NCI-H1694 (cell line): ENCODE data around the gene ACOT9.
A peak's percentile ranks its signal among the peaks of the same experiment; 100 is the strongest.
"Not testable (repeated sequence)": the region's sequence is repeated elsewhere in the genome, so short reads cannot be mapped to it uniquely, and the experiment has no call there.

Source experiments
- DNase-seq: peaks from one replicate; lab custom pipeline; 2025; lab: John Stamatoyannopoulos, UW

Gene ACOT9

GRCh38 chrX:23765449-23765848 is 22.4 kb upstream of the ACOT9 start:
- DNase-seq: no peak

GRCh38 chrX:23764188-23764984 is 21.3 kb upstream of the ACOT9 start:
- no peak for DNase-seq

DNA sequence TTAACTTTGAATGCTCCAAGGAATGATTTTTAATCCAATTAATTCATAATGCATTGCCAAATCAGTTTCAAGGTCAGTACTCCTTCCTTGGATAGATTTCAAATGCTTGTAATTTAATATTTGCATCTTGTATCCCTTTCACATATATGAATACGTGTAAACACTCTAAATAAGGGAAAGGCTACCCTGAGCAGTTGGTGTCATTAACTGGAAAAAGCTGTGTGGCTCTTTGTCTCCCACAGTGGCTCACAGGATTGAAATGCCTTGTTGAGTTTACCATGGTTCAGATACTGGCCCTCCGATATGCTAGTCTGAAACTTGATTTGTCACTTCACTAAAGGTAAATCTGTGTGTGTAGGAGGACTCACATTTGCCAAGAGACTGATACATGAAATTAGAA is 16.7 kb upstream of the ACOT9 start:
- DNase-seq: no peak

- DNase-seq: peak; percentile 7
Observed at GRCh38 chrX:23756165-23756564, 13.1 kb upstream of the ACOT9 start.

- DNase-seq: no peak
Observed at GRCh38 chrX:23754664-23755063, 11.6 kb upstream of the ACOT9 start.

- DNase-seq: no peak
Observed at GRCh38 chrX:23752740-23753415, 9.8 kb upstream of the ACOT9 start.

GRCh38 chrX:23749576-23749975 is 6.5 kb upstream of the ACOT9 start:
- DNase-seq: no peak

DNA sequence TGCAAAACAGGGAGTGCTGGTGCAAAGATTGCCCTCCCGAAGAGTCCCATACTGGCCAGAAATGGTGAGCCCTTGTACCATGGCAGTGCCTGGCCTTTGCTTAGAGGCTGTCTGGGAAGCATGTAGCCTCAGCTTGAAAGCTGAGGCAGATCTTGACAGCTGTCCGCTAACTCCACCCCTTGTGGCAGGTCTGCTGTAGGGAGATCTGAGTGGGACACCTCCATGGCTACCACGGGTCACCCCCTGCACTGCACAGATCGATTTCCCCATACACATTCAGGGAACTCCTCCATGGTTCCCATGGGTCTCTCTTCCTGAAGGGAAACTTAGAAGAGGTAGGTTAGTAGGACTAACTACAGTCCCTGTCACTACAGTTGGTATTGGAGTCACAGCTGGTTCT is 6.1 kb upstream of the ACOT9 start:
- DNase-seq: no peak

- DNase-seq: no peak
Observed at GRCh38 chrX:23745786-23746185, 2.7 kb upstream of the ACOT9 start.

DNA sequence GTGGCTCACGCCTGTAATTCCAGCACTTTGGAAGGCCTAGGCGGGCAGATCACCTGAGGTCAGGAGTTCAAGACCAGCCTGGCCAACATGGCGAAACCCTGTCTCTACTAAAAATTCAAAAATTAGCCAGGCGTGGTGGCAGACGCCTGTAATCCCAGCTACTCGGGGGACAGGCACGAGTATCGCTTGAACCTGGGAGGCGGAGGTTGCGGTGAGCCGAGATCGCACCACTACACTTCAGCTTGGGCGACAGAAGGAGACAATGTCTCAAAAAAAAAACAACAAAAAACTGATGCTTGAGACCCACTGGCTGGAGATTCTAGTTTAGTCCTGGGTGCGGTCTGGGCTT is 521 bp upstream of the ACOT9 start:
- DNase-seq: not testable (repeated sequence)

GRCh38 chrX:23742174-23742696 is 841 bp downstream of the ACOT9 start:
- peak; percentile 17 for DNase-seq

DNA sequence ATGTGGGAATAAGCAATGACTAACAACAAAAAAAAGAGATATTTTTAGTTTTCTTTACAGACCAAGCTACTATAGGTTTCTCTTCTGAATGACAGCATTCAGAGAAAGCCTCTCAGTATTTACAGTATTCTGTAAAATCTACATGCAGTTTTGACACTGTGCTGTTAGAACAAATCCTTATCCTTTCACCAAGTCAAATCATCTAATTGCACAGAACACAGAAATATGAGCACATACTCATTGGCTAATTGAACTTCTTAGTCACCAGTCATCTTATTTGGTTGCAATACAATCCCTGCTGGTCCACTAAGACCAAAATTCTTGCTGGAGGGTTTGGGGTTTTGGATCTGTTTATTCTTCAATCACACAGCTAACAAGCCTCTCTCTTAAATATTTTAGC is 5.7 kb downstream of the ACOT9 start:
- DNase-seq: no peak

GRCh38 chrX:23736030-23736429 is 7.0 kb downstream of the ACOT9 start:
- no peak for DNase-seq

- DNase-seq: no peak
Observed at GRCh38 chrX:23732704-23733103, 10.4 kb downstream of the ACOT9 start.

GRCh38 chrX:23731951-23732350 is 11.1 kb downstream of the ACOT9 start:
- DNase-seq: no peak

- no peak for DNase-seq
Observed at GRCh38 chrX:23729214-23729613, 13.9 kb downstream of the ACOT9 start.

DNA sequence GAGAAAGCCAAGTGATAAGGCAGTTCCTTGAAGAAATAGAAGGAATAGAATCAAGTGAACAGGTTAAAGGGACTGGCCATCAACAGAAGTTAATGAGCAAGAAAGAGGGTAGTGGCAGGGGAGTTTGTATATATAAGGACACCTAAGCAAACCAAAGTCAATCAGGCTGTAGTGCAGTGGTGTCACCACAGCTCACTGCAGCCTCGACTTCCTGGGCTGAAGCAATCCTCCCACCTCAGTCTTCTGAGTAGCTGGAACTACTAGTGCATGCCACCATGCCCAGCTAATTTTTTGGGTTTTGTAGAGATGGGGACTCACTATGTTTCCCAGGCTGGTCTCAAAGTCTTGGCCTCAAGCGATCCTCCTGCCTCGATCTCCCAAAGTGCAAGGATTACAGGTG is 15.9 kb downstream of the ACOT9 start:
- DNase-seq: no peak

DNA sequence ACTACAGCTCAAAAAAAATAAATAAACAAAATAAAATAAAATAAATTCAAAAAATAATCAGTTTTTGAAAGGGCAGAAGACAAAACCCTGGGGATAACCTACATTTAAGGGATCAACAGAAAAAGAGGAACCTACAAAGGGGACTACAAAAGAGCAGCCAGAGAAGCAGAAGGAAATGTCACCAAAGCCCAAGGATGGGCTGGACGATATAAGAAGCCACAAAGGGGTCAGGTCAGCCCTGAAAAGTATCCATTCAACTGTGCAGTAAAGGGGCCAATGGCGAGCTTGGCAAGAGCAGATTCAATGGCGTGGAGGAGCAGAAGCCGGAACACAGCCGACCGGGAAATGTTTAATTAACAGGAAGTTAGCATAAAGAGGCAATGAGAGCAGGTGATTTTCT is 16.9 kb downstream of the ACOT9 start:
- no peak for DNase-seq

DNA sequence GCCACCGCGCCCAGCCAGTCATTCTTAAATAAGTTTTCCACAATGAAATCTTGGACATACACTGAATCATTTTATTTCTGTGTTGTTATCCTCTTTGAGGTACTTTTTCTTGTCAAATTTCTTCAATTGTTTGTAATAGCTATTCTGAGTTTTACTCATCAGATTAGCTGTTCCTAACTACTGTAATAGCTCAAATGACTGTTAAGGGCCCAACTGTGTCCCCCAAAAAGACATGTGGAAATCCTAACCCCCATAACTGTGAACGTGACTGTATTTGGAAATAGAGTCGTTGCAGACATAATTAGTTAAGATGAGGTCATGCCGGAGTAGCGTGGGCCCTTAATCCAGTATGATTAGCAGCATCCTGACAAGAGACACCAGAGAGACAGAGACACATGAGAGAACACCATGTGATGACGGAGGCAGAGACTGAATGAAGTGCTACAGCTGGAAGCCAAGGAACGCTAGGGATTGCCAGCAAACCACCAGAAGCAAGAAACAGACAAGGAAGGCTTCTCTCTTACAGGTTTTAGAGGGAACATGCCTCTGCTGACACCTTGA is 22.9 kb downstream of the ACOT9 start:
- DNase-seq: no peak

DNA sequence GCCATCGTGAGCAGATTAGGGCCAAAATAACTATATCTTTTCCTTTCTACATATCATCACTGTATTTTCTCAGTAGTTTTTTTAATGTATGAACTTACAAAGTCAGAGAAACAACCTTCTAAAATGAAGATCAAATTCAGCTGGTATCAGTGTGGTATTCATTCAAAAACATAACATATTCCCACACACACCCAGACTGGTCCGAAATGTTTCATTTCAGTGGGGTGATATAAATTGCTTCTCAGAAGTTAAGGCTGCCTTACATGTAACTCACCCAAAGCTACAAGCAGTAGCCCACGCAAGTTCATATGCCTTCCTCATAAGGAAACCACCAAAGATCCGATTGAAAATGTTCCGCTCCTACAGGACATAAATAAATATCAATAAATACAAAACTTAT is 37.8 kb downstream of the ACOT9 start:
- no peak for DNase-seq

- DNase-seq: no peak
Observed at GRCh38 chrX:23704673-23705206, 38.3 kb downstream of the ACOT9 start.

- no peak for DNase-seq
Observed at GRCh38 chrX:23699636-23700194, 43.4 kb downstream of the ACOT9 start.

DNA sequence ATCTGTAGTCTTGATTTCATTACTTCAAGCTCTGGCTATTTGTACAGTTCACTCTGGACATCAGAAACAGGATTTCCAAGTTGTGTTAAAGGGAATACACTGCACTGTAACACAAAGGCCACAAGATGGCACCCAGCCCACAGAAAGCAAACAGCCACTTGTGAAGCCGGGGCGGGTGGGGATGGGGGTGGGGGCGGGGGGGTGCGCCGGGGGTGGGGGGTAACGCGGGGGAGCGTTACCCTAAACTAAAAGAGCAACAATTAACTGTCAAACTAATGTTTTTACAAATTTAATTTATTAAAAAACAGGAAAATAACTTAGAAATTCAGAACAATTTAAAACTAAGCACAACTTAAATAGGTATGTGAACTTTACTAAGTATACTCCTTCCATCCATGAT is 48.5 kb downstream of the ACOT9 start:
- no peak for DNase-seq
